ENCODE results near the gene FAM107B. TPM values are rescaled to one million over a fixed set of nuclear protein-coding genes. Genes with fewer than 3 reads are reported as not detected.
A peak's percentile ranks its signal among the peaks of the same experiment; 100 is the strongest.

Gene FAM107B
- total RNA-seq, 1 experiment from 2014 or later = 24.5 TPM

- no peaks in the 10 kb centered on the region; the same call in 1 of the 2 replicates for H3K79me2 ChIP-seq (ENCODE audit: insufficient read depth, low read length)
- H4K91ac ChIP-seq (ENCODE audit: insufficient read length, low read depth, low read length) = no peak overlapping the region
- H2BK20ac ChIP-seq (ENCODE audit: low read depth, low read length, poor library complexity, severe bottlenecking) = no peak overlapping the region
- no peak overlapping the region for H3K18ac ChIP-seq (ENCODE audit: insufficient read length, low read depth, low read length)
- H3K56ac ChIP-seq (ENCODE audit: insufficient read length, low read depth, low read length) = no peak overlapping the region
- Mint-ChIP-seq H3K27ac (peak overlapping the region in 1 of 3 experiments; percentile 15; a peak in 1 of 7 replicates), H3K9me3 (peaks cover 11 to 16% of the 10 kb centered on the region in 2 experiments), H3K27me3 (ENCODE audit: low read depth) (no peaks in the 10 kb centered on the region), H3K36me3 (ENCODE audit: insufficient read depth in 1 of 3, low read depth in 3 of 3) (peaks cover 20 to 31% (median 21%) of the 10 kb centered on the region in 3 experiments), H3K4me3 (no peak overlapping the region), H3K4me1 (peaks cover 13 to 20% of the 10 kb centered on the region in 2 experiments)
- no peak overlapping the region for H3K27ac ChIP-seq (ENCODE audit: insufficient read length, low read depth, low read length)
- no peaks in the 10 kb centered on the region; the same call in 1 of the 2 replicates for H3K4me1 ChIP-seq (ENCODE audit: insufficient read depth, low read length)
- TF ChIP-seq CTCF (conservative IDR thresholded peaks at IDR 0.05) = no peak
- H3K14ac ChIP-seq (ENCODE audit: insufficient read depth, low read length) = no peak overlapping the region
- H4K20me1 ChIP-seq (ENCODE audit: control insufficient read depth, insufficient read depth, insufficient read length) = no peaks in the 10 kb centered on the region
- no CpG with 5 or more reads among the region's 10 CpGs for WGBS (ENCODE audit: extremely low coverage, insufficient read length, low lambda C conversion rate)
- H3T11ph ChIP-seq (ENCODE audit: low read length) = no peak overlapping the region
- H2BK5ac ChIP-seq (ENCODE audit: insufficient read length, low read length) = no peak overlapping the region
- no peak overlapping the region for H3K4ac ChIP-seq (ENCODE audit: low read depth, low read length)
- H3K27me3 ChIP-seq (ENCODE audit: insufficient read depth, low read length) = no peaks in the 10 kb centered on the region
- no peak overlapping the region for H2AFZ ChIP-seq (ENCODE audit: low read length)
- no peaks in the 10 kb centered on the region for H3K79me1 ChIP-seq (ENCODE audit: insufficient read depth, low read depth, low read length, poor library complexity, severe bottlenecking)
- no peak for DNase-seq
- H3K23ac ChIP-seq (ENCODE audit: insufficient read length, low read depth, low read length) = no peak overlapping the region
- H2BK15ac ChIP-seq (ENCODE audit: low read depth, low read length) = no peak overlapping the region
- no peak overlapping the region for H4K5ac ChIP-seq (ENCODE audit: insufficient read length, low read depth, low read length)
- H2BK12ac ChIP-seq (ENCODE audit: insufficient read length, low read depth, low read length) = no peak overlapping the region
- no peak overlapping the region for H3K4me2 ChIP-seq (ENCODE audit: insufficient read depth, insufficient read length, low read length)
- H3K23me2 ChIP-seq (ENCODE audit: insufficient read length, low read depth, low read length, poor library complexity, severe bottlenecking) = no peaks in the 10 kb centered on the region
- no peak overlapping the region for H2AK5ac ChIP-seq (ENCODE audit: insufficient read length, low read length)
- H3K9ac ChIP-seq (ENCODE audit: extremely low read depth, insufficient read length, low read length) = no peak overlapping the region
- no peak overlapping the region for H4K8ac ChIP-seq (replicated peaks; ENCODE audit: insufficient read length, low read depth, low read length)
- H3K9me3 ChIP-seq (ENCODE audit: control insufficient read depth, low read depth, low read length) = peaks cover 3% of the 10 kb centered on the region
- H2BK120ac ChIP-seq (ENCODE audit: low read depth, low read length, poor library complexity, severe bottlenecking) = no peak overlapping the region
Observed at GRCh38 chr10:14566498-14566897, 208.2 kb downstream of the FAM107B start.

Measured in H9 (cell line).